Fibroblast of skin of right quadriceps (primary cell): ENCODE results near the gene RPAP2.
A peak's percentile ranks its signal among the peaks of the same experiment; 100 is the strongest.
"Not testable (repeated sequence)": the region's sequence is repeated elsewhere in the genome, so short reads cannot be mapped to it uniquely, and the experiment has no call there.

Experiments
- DNase-seq: peaks from one replicate; pipeline ENCODE4 v3.0.0-alpha.2; 2013

The RPAP2 gene

DNA sequence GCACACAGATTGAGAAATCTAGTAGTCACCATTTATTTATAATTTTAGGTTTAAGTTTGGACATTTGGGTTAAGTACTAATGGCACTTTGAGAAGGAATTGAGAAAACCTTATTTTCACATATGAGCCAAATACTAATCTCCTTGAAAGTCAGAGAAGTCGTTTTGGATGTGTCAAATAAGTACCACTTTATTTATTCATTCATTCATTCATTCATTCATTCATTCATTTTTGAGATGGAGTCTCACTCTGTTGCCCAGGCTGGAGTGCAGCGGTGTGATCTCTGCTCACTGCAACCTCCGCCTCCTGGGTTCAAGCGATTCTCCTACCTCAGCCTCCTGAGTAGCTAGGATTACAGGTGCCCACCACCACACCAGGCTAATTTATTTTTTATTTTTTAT is 79.1 kb downstream of the RPAP2 start:
- not testable (repeated sequence) for DNase-seq

DNA sequence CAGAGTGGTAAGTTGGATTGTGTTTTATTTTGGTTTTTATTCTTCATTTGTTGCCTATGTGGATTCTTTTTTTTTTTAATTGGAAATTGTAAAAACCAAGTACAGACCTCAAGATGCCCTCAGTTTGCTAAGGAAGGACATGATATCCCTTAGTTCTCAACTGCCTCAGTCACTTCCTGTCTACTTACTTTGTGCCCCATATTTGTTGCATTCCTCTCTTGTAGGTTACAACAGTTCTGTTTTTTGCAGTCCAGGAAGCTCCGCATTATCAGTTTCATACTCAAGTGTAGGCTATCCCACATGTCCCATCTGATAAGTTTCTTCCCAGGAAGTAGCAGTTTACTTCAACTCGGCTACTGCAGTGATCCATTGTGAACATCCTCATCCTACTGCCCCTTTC is 82.0 kb downstream of the RPAP2 start:
- DNase-seq = no peak

DNA sequence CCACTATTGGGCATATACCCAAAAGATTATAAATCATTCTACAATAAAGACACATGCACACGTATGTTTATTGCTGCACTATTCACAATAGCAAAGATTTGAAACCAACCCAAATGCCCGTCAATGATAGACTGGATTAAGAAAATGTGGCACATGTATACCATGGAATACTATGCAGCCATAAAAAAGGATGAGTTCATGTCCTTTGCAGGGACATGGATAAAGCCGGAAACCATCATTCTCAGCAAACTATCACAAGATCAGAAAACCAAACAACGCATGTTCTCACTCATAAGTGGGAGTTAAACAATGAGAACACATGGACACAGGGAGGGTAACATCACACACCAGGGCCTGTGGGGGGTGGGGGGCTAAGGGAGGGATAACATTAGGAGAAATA is 95.1 kb downstream of the RPAP2 start:
- DNase-seq = not testable (repeated sequence)

DNA sequence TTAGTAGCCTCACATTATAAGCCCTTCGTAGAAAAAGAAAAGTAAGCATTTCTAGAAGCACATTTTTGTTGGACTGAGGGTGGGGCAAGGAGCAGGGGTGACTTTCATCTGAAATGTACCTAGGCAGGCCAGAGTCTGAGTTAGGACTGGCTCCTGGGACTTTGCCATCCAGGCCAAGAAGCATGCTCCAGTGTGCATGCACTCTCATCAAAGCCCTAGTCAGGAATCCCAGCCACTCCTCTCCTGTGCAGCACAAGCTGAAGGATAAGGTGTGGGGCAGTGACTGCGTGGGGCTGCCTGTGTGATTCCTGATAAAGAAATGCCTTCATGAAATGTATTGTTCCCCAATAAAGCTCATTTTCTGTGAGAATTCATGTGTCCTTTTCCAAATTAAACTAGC is 99.7 kb downstream of the RPAP2 start:
- no peak for DNase-seq

DNA sequence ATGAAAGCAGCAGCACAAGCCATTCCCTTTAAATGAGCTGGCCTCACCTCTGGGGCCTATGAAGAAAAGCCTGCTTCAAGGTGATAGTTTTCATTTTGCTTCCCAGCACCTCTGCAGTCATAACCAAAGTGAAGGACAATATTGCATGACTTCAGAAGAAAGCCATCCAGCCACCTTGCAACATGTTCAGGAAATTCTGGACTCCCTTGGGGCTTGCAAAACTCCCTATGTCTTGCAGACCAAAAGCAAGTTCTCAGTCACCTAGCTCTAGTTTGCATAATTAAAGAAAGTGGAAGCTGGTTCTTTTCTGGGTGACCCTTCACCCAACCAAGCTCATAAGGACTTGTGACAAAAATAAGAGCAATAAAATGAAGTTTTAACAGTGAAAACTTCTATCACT is 100.2 kb downstream of the RPAP2 start:
- DNase-seq = no peak

DNA sequence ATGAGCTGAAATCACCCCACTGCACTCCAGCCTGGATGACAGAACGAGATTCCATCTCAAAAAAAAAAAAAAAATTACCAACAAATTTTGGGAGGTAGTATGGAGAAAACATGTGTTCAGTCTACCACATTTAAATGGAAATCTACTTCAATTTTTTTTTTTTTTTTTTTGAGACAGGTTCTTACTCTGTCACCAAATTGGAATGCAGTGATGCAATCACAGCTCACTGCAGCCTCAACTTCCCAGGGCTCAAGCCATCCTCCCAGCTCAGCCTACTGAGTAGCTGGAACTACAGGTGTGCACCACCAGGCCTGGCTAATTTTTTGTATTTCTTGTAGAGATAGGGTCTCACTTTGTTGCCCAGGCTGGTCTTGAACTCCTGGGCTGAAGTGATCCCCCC is 105.8 kb downstream of the RPAP2 start:
- DNase-seq = peak; percentile 8

DNA sequence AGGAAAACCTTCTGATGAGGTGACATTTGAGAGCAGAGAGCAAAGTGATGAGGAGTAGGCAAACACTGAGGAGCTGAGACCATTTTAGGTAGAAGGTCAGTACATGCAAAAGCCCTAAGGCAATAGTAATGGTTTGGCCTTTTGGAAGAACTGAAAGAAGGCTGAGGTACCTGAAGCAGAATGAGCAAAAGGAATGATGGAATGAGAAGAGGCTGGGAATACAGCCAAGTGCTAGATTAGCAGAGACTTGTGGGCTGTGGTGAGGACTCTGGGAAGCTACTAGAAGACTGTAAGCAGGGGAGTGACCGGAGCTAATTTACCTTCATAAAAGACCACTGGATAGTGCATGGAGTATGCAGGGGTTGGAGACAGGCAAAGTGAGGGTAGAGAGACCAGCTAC is 110.0 kb downstream of the RPAP2 start:
- peak; percentile 10 for DNase-seq

DNA sequence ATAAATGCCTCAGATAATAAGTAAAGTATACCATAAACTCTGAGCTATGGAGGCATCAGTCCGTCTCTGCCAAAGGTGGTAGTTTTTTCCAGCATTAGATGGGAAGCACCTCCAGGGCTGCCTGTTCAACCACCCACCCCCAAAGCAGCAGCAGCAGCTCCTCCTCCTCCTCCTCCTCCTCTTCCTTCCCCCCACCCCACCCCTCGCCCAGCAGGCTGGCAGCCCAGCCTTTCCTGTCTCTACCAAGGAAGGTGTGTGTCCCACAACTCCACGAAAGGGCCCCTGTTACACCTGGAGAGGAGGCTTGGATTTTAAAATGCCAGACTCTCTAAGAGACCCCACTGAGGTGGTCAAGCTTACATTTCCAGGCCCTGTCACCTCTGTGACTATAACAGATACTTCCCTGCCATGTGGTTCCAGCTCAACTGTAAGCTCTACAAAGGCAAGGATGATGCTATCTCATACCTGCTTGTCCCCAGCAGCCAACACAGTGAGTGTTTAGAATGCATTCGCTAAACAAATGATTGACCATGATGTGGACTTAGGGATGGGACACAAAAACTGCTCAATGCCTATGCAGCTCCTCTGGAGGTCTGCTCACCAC is 111.2 kb downstream of the RPAP2 start:
- DNase-seq = no peak

DNA sequence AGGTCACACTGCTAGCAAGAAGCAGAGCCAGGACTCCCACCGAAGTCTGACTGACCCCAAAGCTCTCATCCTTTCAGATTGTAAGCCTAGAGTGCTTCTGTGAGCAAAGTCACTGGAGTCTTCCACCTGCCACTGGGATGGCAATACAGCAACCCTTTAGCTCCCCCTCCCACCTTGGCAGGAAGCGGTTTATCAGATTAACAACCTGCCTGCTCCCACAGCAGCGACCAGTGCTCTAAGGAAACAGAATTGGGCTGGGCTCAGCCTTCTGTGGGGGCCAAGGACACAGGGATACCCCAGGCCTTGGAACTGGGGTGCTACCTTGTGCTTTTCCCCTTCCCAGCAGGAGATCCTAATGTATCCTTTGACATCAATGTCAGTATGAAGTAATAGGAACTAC is 111.8 kb downstream of the RPAP2 start:
- no peak for DNase-seq

DNA sequence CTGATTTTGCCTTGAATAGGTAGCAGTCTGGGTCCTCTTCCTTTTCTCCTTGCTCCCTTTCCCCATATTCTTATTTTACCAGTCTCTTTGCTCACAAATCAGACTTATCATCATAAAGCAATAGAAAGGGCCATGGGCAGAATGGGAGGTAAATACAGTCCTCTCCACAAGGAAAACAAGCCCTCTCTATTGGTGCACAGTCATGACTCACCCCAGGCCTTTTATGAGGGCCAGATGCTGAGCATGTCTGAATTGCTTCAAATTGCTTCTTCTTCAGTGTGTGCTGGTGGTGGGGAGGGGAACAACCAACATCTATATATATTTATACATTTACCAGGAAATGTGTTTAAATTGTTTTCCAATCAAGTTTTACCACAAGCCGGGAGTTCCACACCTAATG is 112.7 kb downstream of the RPAP2 start:
- peak; percentile 77 for DNase-seq

DNA sequence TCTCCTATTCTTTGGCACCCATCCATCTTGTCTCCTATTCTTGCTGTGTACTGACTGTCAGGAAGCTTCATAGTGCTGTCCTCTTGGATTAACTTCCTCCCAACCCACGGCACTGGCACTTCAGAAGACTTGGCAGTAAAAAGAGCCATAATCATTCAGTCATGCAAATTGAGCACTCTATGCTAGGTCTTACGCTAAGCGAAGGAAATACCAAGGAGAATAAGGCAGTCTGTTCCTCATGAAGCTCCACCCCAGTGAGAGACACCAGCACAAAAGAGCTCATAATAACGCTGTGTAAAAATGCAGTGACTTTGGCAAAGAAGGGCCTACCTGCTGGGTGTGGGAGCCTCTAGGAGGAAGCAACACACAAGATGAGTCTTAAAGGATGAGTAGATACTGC is 120.8 kb downstream of the RPAP2 start:
- no peak for DNase-seq

DNA sequence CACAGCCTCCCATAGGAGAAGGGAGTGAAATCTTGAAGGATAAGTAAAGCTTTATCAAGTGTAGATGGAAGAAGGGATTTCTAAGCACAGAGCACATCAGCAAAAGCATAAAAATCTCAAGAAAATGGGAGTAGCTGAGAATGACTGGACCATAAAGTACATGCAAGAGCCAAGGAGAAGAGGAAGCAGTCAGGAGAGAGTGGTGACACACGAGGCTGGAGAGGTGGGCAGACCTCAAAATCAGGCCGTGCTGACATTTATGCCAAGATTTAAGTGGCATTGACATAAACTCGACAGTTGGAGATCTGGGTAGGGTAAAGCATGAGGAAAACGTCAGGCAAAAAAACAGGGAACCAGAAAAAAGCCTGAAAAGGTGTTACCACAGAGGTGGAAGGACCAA is 125.5 kb downstream of the RPAP2 start:
- DNase-seq = no peak

DNA sequence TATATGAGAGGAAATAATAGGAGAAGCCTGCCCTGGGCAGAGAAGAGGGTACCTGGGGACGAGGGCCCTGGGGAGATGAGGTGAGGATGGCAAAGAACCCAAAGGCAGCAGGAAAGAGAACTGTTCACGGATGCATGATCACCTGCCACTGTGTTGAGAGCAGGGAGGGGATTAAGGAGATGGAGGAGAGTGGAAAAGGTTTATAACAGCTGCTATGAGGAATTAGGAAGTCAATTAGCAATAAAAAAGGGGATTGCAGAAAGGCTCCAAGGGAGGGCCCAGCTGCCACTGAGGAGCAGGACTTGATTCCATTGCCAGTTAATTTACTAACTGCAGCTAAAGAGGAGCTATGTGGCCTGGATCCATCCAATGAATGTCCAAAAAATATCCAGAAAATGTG is 126.8 kb downstream of the RPAP2 start:
- DNase-seq = no peak

DNA sequence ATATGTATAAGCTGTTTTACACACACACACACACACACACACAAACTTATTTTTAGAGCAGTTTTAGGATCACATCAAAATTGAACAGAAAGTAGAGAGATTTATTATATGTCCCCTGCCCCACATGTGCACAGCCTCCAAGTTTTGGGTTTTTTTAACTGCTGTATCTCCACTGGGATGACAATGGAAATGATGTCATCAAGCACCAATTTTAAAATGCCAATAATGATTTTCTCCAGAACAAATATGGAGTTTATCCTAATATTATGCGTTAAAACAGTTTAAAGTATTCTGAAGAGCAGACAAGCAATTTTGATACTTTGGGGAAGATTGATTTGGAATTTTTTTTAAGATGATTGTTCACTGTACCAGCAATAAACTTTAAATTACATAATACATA is 131.2 kb downstream of the RPAP2 start:
- no peak for DNase-seq

DNA sequence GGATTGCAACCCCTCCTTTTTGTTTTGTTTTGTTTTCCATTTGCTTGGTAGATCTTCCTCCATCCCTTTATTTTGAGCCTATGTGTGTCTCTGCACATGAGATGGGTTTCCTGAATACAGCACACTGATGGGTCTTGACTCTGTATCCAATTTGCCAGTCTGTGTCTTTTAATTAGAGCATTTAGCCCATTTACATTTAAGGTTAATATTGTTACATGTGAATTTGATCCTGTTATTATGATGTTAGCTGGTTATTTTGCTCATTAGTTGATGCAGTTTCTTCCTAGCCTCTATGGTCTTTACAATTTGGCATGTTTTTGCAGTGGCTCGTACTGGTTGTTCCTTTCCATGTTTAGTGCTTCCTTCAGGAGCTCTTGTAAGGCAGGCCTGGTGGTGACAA is 135.7 kb downstream of the RPAP2 start:
- DNase-seq = not testable (repeated sequence)

DNA sequence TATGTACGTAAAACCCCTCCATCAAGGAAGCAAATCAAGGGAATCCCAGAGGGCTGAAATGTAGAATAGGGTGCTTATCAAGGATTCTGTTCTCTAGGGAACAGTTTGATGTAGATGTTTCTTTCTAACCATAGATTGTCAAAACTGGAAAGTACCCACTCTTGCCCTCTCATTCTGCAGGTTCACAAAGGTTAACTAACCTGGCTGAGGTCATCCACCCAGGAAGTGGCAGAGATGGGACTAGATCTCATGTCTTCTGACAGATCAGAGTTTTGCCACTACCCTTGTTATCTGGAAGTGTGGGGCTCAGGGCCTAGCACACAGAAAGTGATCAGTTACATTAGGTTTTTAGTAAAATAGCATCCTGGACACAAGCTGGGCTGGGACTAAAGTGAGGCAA is 140.4 kb downstream of the RPAP2 start:
- DNase-seq = no peak

DNA sequence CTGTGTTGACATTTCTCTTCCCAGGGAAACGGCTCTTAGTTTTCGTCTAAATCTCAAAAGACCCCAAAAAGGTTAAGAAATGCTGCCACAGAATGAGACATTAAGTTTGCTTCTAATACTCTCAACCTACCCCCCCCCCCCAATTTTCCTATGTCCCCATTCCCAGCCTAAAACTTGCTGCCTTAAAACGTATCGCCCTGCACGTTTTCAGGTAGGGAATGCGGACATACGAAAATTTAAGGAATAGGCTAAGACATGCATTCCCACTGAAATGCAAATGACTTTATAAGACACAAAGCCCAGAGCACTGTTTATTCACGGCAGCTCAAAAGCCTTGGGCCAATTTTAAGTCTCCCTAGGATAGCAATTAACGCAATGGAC is 142.4 kb downstream of the RPAP2 start:
- DNase-seq = no peak

DNA sequence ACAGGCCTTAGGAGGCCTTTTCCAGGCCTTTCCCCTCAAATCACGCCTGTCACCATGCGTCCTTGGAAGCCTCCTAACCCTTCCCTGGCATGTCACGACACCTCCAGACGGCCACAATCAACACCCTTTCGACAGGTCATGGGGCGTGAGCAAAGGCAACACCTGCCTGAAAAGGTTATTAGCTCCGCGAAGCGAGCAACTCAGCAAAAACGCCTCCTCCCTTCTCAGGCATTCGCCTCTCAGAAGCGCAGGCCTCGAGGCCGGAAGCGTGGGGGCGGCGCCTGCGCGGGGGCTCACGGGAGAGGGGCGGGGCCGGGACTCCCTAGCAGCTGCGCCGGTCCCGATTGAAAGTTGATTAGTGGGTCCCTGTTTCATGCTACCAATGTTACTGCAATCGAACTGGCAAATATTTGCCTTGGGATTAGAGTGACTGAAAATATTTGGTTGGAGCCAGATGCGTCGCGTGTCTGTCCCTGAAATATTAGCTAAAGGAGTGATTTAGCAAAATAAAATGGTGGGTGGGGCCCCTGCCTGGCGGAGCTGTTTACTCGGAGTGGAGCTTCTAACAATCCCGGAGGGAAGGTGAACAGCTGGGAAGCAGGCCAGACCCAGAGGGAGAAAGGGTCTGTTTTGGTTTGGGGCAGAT is 143.0 kb downstream of the RPAP2 start:
- no peak for DNase-seq

DNA sequence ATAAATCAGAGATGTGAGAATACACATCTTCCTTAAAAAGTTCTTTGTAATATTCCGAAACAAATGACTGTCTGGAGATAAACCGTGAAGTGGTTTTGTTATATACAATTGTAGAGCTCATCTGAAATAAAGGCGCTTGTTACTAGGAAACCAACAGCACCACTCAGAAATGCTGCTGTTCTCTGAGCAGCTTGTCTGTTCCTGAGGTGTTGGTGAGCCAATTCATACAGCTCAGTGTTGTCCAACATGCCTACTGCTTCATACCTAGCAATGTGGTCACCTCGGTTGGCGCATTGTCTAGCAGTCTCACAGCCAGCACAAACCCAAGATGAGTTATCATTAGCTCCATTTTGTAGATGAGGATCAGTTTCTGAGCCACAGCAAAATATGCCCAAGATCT is 143.5 kb downstream of the RPAP2 start:
- DNase-seq = no peak

DNA sequence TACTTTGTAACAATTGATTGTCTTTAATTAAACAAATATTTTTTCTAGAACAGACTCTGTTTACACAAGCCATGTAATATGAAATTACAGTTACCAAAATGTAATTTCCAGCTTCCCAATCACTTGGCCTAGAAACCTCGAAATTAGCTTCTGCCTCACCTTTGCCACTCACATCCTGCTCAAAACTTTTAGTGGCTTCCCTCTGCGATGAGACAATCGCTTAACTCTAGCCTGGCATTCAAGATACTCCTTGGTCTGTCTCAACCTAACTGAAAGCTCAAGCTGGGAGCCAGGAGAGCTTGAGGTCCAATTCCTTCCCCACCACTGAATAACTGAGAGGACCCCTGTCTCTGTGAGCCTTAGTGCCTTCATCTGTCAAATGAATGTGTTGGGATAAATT is 145.0 kb downstream of the RPAP2 start:
- no peak for DNase-seq

DNA sequence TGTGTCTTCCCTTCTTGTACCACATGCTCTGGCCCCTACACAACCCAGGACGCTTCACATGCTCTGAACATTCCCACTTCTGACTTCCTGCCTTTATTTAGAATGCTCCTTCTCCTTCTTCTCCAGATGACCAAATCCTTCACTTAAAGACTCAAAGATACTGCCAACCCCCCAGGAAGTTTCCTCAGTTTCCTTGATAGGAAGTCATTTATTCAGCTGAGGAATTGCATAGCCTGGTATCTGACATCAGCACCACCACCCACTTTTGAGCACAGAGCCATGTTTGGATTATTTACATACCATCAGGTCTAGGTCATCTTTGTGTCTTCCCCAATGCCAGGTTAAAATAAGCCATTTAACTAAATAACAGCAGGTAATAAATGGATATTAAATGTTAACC is 145.5 kb downstream of the RPAP2 start:
- peak; percentile 14 for DNase-seq

DNA sequence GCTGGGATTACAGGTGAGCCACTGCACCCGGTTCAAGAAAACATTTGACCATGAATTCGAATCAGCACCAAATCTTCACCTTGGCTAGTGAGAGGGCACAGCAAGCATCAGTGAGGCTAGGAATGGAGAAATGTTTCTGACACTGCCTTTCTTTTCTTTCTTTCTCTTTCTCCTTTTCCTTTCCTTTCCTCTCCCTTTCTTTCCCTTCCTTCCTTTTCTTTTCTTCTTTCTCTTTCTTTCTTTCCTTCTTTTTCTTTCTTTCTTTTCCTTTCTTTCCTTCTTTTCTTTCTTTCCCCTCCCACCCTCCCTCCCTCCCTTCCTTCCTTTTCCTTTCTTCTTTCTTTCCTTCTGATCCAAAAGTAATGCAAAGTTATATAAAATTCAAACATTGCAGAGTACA is 147.0 kb downstream of the RPAP2 start:
- DNase-seq = no peak

DNA sequence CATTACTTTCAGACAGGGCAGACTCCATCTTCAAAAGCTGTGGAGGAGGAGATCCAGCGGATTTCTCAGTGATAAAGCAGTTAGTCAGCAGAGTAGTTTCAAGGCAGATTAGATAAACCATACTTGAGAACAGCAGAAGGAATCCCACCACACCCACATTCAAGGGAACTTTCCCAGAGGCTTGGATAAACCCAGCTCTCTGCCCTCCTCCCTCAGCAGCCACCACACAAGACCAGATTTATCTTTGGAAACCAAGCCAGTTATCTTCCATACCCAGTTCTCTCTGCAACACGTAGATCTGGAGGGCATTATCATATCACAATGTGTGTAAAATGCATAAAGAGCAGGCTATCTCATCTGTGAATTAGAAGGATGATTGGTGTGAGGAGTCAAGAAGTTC is 147.7 kb downstream of the RPAP2 start:
- no peak for DNase-seq

DNA sequence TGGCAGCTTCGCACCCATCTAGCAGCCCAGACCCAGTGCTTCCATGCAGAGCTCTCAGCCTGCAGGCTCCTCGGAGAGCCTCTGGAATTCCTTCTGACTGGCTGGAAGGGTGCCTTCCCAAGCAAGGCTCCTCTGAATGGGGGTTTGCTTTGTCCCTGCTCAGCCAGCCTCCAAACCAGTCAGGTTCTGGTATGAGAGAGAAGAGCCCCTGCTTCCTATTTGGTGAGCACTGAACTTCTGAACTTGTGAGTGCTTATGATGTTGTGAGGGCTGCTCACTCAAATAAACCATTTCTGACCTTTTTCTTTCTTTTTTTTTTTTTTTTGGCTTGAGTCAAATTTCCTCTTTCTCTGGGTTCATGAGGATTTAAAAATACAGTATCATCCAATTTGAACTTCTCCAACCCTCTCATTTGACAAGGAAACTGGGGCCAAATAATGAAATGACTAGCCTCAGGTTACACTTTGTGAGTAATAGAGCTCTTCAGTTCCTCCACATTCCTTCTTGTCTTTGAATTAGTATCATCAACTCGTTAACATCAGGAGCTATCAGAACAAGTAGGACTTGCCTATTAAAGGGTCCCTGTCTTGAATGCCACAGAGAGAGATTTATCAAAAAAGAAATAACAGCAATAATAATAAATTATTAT is 148.3 kb downstream of the RPAP2 start:
- no peak for DNase-seq

DNA sequence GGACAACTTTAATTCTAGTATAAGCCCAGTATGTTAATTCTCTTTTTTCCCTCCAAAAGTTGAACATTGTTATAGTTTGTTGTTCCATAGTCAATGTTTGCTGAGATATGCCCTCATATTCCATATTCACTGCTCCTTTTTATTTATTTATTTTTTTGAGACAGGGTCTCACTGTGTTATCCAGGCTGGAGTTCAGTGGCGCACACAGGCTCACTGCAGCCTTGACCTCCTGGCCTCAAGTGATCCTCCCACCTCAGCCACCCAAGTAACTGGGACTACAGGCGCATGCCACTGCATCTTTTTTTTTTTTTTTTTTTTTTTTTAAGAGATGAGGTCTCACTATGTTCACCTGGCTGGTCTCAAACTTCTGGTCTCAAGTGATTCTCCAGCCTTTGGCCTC is 149.1 kb downstream of the RPAP2 start:
- no peak for DNase-seq
